ENCODE results near the gene MED12L.

DNA sequence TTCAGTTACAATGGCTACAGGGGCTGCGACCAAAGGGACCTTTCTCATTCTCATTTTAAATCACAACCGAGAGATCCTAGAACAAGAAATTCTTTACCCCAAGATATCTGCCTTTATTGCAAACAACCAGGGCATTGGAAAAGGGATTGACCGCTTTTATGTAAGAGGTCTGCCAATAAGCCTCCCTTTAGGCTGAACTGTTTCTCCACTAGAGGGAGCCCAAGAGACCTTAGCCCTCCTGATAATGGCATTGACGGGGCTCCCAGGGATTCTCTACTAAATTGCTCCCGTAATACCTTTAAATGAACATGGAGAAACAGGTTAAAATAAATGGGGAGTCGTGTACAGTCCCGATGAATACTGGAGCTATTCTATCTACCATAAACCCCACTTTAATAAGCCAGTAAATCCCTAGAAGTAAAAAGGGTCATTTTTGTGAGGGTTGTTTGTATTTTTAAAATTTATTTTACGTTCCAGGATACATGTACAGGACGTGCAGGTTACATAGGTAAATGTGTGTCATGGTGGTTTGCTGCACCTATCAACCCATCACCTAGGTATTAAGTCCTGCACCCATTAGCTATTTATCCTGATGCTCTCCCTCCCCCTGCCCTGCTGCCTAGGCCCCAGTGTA lies 382.9 kb downstream of the MED12L start:
- TF ChIP-seq, protein P1, sequence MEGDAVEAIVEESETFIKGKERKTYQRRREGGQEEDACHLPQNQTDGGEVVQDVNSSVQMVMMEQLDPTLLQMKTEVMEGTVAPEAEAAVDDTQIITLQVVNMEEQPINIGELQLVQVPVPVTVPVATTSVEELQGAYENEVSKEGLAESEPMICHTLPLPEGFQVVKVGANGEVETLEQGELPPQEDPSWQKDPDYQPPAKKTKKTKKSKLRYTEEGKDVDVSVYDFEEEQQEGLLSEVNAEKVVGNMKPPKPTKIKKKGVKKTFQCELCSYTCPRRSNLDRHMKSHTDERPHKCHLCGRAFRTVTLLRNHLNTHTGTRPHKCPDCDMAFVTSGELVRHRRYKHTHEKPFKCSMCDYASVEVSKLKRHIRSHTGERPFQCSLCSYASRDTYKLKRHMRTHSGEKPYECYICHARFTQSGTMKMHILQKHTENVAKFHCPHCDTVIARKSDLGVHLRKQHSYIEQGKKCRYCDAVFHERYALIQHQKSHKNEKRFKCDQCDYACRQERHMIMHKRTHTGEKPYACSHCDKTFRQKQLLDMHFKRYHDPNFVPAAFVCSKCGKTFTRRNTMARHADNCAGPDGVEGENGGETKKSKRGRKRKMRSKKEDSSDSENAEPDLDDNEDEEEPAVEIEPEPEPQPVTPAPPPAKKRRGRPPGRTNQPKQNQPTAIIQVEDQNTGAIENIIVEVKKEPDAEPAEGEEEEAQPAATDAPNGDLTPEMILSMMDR (tag by site-specific recombination; IDR thresholded peaks at IDR 0.05), result no peak
- TF ChIP-seq ZNF157 (tag by site-specific recombination; IDR thresholded peaks at IDR 0.05) (no peak), ZNF23 (tag by site-specific recombination; IDR thresholded peaks at IDR 0.05; ENCODE audit: borderline replicate concordance) (no peak), ZNF174 (tag by site-specific recombination; IDR thresholded peaks at IDR 0.05) (no peak), ZNF544 (tag by site-specific recombination; IDR thresholded peaks at IDR 0.05) (no peak), ZNF561 (tag by site-specific recombination; IDR thresholded peaks at IDR 0.05; ENCODE audit: borderline replicate concordance) (no peak), ZNF792 (tag by site-specific recombination; IDR thresholded peaks at IDR 0.05) (no peak), SETDB1 (IDR thresholded peaks at IDR 0.05; ENCODE audit: insufficient read length, low read length) (no peak)
- TF ChIP-seq, protein P2, sequence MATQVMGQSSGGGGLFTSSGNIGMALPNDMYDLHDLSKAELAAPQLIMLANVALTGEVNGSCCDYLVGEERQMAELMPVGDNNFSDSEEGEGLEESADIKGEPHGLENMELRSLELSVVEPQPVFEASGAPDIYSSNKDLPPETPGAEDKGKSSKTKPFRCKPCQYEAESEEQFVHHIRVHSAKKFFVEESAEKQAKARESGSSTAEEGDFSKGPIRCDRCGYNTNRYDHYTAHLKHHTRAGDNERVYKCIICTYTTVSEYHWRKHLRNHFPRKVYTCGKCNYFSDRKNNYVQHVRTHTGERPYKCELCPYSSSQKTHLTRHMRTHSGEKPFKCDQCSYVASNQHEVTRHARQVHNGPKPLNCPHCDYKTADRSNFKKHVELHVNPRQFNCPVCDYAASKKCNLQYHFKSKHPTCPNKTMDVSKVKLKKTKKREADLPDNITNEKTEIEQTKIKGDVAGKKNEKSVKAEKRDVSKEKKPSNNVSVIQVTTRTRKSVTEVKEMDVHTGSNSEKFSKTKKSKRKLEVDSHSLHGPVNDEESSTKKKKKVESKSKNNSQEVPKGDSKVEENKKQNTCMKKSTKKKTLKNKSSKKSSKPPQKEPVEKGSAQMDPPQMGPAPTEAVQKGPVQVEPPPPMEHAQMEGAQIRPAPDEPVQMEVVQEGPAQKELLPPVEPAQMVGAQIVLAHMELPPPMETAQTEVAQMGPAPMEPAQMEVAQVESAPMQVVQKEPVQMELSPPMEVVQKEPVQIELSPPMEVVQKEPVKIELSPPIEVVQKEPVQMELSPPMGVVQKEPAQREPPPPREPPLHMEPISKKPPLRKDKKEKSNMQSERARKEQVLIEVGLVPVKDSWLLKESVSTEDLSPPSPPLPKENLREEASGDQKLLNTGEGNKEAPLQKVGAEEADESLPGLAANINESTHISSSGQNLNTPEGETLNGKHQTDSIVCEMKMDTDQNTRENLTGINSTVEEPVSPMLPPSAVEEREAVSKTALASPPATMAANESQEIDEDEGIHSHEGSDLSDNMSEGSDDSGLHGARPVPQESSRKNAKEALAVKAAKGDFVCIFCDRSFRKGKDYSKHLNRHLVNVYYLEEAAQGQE (tag by site-specific recombination; IDR thresholded peaks at IDR 0.05), result no peak

Measured in HEK293 (cell line).